GM21447 (cell line): Measurements from ENCODE around the gene RAC2.
A peak's percentile ranks its signal among the peaks of the same experiment; 100 is the strongest.
"Not testable (repeated sequence)": the region's sequence is repeated elsewhere in the genome, so short reads cannot be mapped to it uniquely, and the experiment has no call there.

Experiments used
- ATAC-seq: cut with Tn5 transposase; IDR thresholded peaks from one replicate; pipeline ENCODE4 v1.9.1; 2021; ENCODE audit not compliant: unreplicated experiment

The RAC2 gene

GRCh38 chr22:37256075-37256726, 12.1 kb upstream of the RAC2 start:
- no peak for ATAC-seq

GRCh38 chr22:37255558-37256006, 11.5 kb upstream of the RAC2 start:
- no peak for ATAC-seq

- ATAC-seq: no peak
These were observed 10.8 kb upstream of the RAC2 start for GRCh38 chr22:37254867-37255233.

GRCh38 chr22:37254209-37254866, 10.3 kb upstream of the RAC2 start:
- ATAC-seq: no peak

- ATAC-seq: no peak
These were observed 9.1 kb upstream of the RAC2 start for GRCh38 chr22:37253126-37253660.

- not testable (repeated sequence) for ATAC-seq
These were observed 7.8 kb upstream of the RAC2 start for GRCh38 chr22:37251836-37252235.

GRCh38 chr22:37249986-37250385, 5.9 kb upstream of the RAC2 start:
- ATAC-seq: no peak

- ATAC-seq: no peak
These were observed 4.2 kb upstream of the RAC2 start for GRCh38 chr22:37248251-37248650.

- ATAC-seq: no peak
These were observed 1.7 kb upstream of the RAC2 start for GRCh38 chr22:37245740-37246139.

GRCh38 chr22:37244922-37245722, 1.1 kb upstream of the RAC2 start:
- peak; percentile 34 for ATAC-seq

GRCh38 chr22:37243402-37244113, 511 bp downstream of the RAC2 start:
- peak; percentile 2 for ATAC-seq

- peak; percentile 60 for ATAC-seq
These were observed 1.6 kb downstream of the RAC2 start for GRCh38 chr22:37242395-37242918.

- ATAC-seq: no peak
These were observed 2.5 kb downstream of the RAC2 start for GRCh38 chr22:37241351-37242142.

- no peak for ATAC-seq
These were observed 3.1 kb downstream of the RAC2 start for GRCh38 chr22:37240941-37241320.

- no peak for ATAC-seq
These were observed 3.7 kb downstream of the RAC2 start for GRCh38 chr22:37240240-37240940.

- ATAC-seq: no peak
These were observed 4.5 kb downstream of the RAC2 start for GRCh38 chr22:37239336-37240239.

GRCh38 chr22:37237371-37238268, 6.4 kb downstream of the RAC2 start:
- no peak for ATAC-seq
